SW 1271 (cell line): Measurements from ENCODE around the gene PRM2.

ENCODE experiments used
- DNase-seq, 2 experiments: peaks; one replicate each; lab custom pipeline; 2025; lab: John Stamatoyannopoulos, UW

The PRM2 gene

DNA sequence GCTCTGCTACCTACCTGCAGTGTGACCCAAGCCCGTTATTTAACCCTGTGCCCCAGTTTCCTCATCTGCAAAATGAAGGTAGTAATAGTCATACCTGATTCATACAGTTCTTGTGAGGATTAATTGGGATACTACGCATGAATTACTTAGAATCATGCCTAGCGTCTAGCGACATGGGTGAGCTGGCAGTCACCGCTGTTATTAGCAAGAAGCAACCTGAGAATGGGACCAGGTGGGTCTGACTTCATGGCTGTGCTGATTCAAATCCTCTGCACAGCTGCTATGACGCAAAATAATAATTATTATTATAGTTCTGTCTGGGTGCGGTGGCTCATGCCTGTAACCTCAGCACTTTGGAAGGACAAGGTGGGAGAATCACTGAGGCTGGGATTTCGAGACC lies 28.1 kb downstream of the PRM2 start:
- no peak for DNase-seq

DNA sequence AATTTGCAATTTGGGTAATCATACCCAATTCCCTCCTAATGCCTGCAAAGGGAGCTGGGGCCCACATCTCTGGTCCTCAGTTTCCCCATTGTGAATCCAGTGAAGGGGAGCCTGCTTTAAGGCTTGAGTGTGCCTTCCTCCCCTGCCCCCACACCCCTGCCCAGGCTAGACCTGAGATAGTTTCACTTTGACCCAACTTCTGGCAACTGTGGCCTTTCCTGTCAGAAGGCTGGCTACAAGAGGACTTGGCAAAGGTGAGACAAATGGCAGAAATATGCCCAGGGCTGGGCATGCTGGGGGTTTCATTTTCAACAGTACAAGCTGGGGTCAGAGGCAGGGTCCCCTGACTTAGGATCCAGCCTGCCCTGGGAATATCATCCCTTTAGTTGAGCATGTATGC lies 30.3 kb downstream of the PRM2 start:
- no peak for DNase-seq

GRCh38 chr16:11245222-11245737 lies 31.0 kb downstream of the PRM2 start:
- DNase-seq = no peak

GRCh38 chr16:11242658-11243057 lies 33.6 kb downstream of the PRM2 start:
- no peak for DNase-seq

DNA sequence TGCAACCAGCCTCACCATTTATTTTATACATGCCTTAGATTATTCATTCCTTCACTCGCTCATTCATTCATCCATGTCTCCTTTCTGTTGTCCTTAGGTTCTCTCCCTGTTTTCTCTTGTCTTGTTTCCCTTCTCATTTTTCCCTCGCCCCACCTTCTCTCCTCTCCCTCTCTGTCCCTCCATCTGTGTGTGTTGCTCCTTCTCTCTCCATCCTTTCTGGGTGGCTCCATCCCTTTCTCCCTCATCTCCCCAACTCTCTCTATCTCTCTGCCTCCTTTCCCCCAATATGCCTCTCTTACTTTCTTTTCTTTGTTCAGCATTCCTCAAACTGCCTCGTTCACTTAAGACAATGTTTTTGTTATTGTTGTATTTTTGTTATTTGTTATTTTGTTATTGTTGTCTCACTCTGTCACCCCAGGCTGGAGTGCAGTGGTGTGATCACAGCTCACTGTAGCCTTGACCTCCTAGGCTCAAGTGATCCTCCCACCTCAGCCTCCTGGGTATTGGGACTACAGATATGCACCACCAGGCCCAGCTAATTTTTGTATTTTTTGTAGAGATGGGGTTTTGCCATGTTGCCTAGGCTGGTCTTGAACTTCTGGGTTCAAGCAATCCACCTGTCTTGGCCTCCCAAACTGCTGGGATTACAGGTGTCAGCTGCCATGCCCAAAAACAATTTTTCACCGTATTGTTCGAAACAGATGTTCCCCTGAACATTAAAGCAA lies 34.6 kb downstream of the PRM2 start:
- DNase-seq = no peak

DNA sequence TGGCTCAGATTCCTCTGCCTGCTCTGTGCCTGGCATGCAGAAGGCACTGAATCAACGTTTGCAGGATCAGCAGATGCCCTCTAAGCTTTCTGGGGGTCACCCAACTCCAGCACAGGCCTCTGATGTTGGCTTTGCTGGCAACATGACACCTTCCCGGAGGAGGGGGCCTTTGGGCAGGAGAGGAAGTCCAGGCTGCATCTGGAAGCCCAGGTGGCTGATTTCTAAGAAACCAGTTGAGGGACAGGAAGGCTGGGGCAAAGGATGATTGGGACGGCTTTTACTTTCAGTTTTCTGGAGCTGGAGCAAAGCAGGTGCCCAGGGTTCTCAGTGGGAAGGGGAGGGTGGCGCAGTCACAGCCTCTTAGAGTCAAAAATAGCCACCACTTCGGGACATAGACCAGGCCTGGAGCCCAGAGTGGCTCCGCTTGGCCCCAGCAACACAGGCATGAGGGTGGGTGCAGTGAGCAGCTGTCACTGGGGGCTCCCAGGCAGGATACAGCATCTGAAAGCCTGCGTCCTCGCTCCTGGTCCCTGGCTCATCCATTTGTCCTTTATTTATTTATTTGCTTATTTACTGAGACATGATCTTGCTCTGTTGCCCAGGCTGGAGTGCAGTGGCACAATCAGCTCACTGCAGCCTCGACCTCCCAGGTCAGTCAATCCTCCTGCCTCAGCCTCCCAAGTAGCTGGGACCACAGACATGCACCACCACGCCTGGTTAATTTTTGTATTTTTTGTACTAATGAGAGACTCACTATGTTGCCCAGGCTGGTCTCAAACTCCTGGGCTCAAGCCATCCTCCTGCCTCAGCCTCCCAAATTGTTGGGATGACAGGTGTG lies 35.4 kb downstream of the PRM2 start:
- DNase-seq = no peak

GRCh38 chr16:11239644-11240632 lies 36.3 kb downstream of the PRM2 start:
- no peak for DNase-seq

GRCh38 chr16:11238272-11239202 lies 37.7 kb downstream of the PRM2 start:
- no peak for DNase-seq

DNA sequence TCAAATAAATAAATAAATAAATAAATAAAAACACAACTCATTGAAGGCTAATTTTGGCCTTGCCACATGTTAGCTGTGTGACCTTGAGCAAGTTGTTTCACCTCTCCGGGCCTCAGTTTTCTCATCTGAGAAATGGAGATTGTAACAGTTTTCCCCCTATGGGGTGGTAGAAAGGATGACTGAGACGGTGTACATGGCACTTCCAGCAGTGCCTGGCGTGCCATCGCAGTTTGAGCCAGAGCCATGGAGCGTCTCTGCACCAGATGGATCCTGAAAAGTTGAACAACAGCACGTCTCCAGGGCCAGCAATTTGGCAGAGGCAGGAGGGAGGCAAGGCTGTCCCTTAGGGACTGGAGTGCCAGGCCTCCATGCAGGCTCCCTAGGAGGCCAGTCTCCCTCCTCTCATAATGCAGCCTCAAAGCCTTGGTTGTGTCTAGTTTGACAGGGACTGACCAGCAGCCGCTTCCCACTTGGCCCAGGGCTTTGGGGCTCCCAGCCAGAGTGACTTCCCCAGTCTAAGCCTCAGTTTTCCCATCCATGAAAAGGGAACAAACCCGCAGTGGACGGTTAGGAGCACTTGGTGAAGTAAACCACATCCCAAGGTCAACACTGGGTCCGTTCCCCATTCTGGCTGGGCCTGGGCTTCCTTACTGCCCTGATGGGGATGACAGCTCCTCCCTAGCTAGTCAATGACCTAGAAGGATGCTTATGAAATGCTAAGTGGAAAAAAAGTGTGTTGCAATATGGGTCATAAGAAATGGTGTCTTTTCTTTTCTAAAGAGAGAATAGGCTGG lies 39.6 kb downstream of the PRM2 start:
- DNase-seq = no peak

GRCh38 chr16:11235703-11235991 lies 40.6 kb downstream of the PRM2 start:
- no peak for DNase-seq

DNA sequence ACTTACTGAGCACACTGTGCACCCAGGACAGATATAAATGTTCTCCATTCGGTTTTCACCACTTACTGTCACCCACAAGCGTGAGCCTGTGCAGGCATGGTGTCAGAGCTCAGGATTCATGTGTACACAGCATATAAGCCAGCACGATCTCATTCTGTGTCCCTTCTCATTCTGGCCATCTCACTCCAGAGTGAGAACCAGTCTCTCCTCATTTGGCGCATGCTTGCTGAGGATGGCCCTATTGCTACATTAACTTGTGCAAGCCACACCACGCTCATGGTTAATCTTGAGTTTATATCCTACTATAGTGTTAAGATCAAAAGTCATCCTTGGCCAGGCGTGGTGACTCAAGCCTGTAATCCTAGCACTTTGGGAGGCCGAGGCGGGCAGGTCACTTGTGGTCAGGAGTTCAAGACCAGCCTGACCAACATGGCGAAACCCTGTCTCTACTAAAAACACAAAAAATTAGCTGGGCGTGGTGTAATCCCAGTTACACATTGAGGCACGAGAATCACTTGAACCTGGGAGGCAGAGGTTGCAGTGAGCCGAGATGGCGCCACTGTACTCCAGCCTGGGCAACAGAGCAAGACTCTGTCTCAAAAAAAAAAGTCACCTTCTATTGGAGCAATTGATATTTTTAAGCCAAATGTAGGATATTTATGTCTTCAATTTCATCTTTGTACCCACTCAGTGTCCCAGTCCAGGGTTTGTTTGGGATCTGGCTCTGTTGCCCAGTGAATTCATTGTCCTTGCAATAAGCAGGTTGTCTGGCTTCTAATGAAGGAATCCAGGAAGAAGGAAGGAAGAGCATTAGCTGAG lies 41.2 kb downstream of the PRM2 start:
- DNase-seq = no peak

DNA sequence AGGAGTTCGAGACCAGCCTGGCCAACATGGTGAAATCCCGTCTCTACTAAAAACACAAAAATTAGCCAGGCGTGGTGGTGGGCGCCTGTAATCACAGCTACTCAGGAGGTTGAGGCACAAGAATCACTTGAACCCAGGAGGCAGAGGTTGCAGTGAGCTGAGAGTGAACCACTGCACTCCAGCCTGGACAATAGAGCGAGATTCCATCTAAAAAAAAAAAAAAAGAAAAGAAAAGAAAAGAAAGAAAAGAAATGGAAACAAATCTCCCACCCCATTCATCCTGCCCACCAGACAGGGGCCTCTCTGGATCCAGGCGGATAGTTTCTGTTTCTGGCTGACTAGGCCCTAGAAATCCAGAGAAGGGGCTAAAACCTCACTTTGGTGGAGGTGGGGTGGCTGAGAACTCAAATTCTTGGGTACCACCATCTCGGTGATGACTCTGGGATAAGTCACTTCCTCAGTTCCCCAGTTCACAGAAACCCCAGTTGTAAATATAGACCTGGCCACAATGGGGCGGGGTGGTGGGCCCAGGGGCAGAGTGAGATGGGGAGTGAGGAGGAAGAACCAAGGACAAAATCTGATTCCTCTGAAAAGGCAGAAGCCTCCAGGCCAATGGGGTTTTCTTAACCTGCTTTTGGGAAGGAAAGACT lies 42.4 kb downstream of the PRM2 start:
- DNase-seq = no peak

DNA sequence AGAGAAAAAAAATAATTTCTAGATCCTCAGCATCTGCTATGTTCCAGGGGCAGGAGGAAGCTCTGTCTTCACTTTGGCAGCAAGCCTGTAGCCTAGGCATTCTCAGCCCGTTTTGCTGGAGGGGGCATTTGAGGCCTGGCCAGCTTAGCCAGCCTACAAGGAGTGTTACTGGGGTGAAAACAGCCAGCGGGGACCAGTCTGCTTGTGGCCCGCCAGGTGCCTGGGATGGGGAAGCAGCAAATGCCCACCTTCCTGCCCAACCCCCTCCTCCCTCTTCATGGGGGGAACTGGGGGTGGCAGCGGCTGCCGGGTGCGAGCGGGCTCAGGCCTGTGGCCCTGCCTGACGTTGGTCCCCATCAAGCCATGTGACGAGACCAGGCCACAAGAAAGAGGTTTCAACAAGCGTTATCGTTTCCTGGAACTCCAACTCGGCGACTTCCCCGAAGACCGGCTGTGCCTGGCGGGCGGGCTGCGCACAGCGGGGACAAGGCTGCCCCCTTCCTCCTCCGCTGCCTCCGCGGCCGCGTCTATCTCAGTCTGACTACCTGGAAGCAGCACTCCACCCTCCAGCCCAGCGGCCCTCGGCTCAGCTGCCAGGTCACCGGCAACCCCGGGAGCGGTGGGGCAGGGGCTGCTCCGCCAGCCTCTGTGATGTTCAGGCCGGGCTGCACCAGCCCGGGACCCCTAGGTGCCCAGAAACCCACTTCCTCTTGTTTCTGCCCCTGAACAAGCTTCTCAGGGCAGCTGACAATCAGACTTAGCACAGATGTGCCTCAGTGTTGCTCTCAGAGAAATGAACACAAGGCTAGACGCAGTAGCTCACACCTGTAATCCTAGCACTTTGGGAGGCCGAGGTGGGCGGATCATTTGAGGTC lies 43.2 kb downstream of the PRM2 start:
- DNase-seq = no peak

DNA sequence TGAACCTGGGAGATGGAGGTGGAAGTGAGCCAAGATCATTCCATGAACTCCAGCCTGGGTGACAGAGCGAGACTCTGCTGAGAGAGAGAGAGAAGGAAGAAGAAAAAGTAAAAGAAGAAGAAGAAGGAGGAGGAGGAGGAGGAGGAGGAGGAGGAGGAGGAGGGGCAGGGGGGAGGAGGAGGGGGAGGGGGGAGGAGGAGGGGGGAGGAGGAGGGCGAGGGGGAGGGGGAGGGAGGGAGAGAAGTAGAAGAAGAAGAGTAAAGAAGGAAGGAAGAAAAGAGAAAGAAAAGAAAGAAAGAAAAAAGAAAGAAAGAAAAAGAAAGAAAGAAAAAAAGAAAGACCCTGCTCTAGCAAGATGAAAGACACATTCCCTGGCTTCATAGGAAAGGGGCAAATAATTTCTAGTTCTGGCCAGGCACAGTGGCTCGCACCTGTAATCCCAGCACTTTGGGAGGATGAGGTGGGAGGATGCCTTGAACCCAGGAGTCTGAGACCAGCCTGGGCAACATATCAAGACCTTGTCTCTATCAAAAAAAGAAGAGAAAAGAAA lies 43.9 kb downstream of the PRM2 start:
- DNase-seq = no peak

DNA sequence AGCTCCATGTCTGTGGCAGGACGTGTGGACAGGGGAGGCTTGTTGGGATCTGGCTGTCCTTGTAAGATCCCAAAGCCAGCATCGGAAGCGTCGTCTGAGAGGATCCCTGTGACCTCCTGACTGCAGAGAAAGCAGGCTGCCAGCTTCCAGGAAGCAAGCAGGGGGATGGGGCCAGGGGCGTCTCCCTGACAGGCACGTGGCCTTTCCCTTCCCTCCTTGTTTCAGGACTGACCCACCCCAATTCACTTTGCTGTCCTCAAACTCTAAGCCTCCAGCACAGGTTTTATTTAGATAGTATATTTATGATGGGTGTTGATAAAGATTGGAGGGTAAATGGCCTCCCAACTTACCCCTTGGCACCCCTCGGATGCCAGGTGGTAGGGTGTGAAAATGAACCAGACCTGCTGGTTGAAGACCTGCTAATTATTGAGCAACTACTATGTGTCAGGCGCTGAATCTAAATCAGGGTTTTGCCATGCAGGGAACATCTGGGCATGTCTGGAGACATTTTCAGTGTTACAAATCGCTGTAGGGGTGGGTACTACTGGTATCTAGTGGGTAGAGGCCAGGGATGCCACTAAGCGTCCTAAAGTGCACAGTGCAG lies 44.8 kb downstream of the PRM2 start:
- no peak for DNase-seq

- no peak for DNase-seq
Measured at GRCh38 chr16:11229906-11230305, 46.4 kb downstream of the PRM2 start.

- DNase-seq = no peak
Measured at GRCh38 chr16:11229432-11229831, 46.8 kb downstream of the PRM2 start.
